Ecto neural progenitor cell (in vitro differentiated cells): ENCODE data around the gene ADAMTSL1.

Source experiments
- DNase-seq: peaks from one replicate; pipeline ENCODE4 v3.0.0-alpha.2; 2018; ENCODE audit warnings: low spot score

The ADAMTSL1 gene

DNA sequence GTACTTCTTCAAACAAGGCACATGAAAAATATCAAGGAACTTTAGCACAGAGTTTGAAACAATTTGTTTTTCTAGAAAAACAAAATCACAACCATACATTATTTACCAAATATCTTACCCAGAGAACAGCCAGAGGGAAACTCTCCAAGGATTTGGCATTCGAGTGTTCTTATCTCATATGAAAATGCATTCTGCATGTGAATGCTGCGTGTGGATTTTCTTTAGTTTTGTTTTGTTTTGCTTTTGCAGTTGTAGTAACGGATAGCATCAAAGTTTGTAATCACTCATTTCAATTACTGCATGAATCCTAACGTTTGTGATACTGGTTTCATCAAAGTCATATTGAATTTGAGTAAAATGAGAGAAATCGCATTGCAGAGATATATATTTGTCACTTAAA, 28.0 kb downstream of the ADAMTSL1 start:
- no peak for DNase-seq

DNA sequence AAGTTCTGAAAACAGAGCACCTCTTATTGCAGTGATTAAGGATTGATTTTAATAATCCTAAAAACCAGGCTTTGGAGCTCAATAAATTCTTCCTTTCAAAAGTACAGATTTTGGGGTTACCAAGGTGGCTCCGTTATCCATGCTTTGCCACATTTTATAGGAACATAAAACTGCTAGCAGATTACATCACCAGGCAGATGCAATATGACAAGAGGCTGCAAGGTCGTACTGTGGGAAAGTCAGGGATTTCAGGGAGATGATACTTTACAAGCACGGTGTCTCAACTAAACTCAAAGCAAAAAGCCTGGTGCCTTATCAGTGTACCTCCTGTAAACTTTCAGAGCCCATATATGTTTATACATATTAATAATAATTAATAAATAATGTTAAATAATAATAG, 28.6 kb downstream of the ADAMTSL1 start:
- no peak for DNase-seq

DNA sequence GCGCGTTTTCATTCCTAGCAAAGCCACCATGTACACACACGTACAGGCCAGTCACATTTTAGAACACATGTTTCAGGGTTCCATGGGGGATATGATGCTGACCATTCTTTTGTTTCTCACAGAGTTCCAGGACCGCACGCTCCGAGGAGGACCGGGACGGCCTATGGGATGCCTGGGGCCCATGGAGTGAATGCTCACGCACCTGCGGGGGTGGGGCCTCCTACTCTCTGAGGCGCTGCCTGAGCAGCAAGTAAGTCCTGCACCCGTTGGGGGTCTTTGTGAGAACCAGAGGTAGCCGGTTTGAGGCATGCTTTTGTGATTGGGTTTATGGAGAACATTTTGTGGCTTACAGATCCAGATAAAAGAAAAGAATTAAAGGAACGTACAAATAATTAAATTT, 30.8 kb downstream of the ADAMTSL1 start:
- peak; percentile 56 for DNase-seq

DNA sequence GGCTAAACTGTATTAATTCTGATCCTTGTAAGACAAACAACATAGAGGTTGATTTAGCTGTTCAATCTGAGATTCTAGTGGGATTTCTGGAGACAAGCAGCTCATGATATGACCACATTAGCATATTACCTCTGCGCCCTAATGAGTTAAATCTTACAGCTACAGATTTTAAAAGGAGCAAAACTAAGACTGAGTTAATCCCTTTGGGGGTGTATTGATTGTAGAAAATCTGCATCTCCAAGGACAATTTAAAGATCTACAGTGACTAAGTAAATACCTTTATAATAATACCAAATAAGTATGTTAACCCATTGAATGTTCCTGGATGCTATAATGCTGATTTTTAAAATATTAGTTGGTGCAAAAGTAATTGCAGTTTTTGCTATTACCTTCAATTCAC, 33.2 kb downstream of the ADAMTSL1 start:
- no peak for DNase-seq

DNA sequence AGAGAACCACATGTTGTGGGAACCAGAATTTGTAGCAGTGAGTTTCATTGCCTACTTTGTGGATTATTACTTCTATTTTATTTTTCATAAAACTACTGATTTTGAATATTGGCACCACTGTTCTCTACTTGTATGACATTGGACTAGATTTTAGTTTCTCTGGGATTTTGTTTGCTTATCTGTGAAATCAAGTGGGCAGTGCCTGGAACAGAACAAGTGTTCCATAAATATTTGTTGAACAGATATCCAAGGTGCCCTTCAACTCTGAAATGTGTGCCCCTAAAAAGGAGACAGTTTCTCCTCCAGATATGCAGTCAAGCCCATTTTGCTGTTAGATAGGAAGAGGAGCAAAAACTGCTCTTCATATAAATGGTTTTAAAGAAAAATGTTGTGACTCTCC, 42.6 kb downstream of the ADAMTSL1 start:
- DNase-seq: no peak

DNA sequence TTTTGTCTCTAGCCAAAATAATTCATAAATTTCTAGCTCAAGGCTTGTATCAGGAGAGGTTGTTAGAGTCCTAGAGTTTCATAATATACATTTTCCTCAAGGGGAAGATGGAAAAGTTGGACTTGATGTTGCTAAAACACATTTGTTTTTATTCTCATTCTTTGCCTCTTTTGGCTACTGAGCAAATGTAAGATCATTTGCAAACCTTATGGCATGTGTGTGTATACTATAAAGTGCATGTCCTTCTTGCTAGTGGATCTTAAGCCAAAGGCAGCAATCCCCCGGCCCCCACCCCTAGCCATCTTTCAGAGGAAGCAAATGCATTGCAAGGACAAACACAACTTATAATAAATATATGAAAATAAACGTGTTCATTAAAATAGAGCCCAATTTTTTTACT, 43.0 kb downstream of the ADAMTSL1 start:
- DNase-seq: no peak

DNA sequence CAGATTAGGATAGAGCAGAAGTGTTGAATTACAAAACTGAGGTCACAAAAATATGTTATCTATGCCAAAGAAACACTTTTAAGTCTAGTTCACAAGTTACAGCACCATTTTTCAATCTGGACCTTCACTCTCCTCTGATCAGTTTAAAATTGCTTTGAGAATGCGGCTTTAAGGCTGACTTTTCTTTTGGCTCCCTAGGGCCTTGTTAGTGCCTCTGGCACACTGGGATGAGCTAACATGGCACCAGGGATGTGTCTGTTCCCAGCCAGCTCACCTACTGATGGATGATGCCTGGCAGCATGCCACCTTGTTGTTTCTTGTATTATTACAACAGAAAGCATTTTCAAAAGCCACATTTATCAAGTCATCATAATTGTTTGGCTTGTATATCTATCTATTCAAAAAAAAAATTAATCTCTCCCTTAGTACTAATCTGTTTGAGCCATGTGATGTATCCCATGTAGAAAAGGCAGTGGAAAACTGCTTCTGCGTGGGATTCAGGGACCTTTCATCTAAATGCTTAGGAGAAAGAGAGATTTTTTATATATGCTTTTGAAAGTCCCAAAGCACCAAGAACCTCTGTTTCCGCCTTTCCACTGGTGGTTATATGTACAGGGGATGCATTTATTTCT, 46.6 kb downstream of the ADAMTSL1 start:
- no peak for DNase-seq

DNA sequence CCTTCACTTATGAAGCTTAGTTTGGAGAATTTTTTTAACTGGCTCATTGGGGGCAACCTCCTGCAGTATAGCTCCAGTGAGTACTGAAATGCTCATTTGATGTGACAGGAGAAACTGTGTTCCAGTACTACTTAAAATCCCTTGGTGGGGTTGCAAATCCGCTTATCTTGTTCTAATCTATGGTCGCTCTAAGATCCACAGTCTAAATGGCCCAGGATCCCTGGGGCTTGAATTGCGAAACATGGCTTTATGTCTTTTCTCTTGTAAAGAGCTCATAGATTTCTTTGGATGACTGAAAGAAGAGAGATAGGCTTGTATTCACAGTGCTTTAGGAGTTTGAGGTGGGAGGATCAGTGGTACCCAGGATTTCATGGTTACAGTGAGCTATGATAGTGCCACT, 52.7 kb downstream of the ADAMTSL1 start:
- DNase-seq: no peak

DNA sequence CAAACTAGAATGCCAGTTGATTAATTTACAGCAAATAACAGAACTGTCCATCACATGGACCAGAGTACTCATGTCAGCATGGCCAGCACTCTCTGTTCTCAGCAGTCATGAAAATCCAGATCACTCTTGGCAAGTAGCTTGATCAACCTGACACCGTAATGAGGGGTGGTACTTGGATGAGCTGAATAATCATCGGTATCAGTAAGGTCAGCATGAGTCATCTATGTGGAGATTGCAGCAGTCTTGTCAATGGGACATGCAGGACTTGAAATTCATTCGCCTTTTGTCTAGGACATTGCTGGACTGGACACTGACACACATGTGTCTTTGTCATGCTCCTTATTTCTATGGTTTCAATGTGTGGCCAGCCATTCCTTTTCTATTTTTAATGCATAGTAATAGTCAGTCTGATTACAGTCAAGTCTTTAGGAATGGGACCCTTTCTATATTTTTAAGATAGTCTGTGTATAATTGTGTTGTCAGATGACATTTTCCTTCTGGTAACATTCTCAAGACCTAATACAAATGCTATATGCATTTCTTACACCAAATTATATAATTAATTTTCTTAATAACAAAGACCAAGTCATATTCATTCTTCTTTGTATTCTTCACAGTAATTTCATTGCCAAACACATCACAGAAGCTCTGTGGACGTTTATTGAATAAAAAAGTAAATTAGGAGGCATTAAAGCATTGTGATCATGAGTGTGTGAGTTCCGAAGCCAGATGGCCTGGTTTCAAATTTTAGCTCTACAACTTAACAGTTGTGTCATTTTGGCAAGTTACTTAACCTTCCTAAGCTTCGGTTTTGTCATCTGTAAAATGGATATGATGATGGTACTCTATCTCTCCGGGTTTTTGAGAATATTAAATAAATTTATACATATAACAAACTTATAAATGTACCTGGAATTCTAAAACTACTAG, 57.4 kb downstream of the ADAMTSL1 start:
- no peak for DNase-seq

DNA sequence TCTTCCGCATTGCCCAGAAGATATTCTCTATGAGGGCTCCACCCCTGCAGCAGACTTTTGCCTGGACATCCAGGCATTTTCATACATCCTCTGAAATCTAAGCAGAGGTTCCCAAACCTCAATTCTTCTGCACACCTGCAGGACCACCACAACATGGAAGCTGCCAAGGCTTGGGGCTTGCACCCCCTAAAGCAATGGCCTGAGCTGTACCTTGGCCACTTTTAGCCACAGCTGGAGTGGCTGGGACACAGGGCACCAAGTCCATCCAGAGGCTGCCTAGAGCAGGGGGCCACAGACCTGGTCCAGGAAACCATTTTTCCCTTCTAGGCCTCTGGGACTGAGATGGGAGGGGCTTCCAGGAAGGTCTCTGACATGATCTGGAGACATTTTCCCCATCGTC, 60.7 kb downstream of the ADAMTSL1 start:
- no peak for DNase-seq

DNA sequence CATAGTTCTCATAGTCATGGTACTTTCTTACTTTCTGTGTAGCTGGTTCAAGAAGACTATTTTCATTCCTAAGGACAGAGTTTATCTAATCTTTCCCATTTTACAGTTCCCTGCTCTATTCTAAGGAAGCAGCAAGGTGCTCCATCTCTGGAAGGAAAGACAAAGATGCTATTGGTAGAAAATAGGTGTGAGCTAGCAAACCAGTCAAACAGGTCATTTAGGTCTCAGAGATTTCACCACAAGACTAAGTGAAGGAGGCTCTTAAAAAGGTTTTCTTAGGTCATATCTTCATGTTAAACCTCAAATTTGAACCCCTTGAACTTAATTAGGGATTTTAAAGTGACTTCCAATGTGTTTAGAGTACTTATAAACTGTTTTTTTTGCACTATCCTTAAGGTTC, 62.6 kb downstream of the ADAMTSL1 start:
- no peak for DNase-seq

DNA sequence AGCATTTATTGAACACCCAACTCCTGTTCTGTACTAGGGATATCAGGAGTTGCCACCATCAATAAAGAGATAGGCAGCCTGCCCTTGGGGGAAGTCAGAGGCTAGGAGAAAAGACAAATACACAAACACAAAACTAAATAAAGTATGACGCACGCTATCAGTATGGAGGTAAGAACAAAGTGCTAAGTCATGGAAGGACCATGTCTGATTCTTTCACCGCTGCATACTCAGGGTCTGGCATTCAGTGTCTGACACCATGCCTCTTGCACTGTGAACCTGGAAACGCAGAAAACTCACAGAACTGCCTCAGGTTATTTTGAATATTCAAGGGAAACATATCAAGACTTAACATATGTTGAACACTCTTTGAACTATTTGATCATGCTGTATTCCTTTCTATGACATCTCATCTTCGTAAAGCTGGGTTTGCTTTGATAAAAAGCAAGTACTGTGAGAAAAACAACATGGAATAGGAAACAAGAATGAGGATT, 65.3 kb downstream of the ADAMTSL1 start:
- DNase-seq: no peak

DNA sequence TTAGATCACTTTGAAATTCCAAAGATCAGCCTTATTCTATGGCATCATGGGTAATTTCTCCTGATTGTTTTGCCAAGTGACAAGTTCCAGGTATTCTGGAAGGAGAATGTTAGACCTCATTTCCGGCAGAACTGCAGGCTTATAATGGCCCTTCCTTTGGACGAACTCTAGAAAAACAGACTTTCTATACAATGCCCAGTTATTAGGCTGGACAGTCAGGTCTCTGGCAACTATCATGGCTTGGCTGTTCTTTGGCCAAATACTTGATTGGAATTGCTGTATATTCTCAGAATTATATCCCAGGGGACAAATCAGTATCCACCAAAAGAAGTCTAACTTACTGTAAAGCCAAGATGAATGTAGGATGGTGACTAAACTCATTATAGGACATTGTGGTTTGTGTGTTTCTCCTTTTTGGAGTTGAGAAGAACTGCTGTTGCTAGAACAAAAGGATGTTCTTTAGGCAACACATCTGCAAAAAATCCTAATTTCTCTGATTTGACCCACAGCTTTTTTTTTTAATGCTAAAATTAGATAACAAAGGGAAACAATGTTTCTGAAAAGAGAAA, 69.0 kb downstream of the ADAMTSL1 start:
- no peak for DNase-seq

DNA sequence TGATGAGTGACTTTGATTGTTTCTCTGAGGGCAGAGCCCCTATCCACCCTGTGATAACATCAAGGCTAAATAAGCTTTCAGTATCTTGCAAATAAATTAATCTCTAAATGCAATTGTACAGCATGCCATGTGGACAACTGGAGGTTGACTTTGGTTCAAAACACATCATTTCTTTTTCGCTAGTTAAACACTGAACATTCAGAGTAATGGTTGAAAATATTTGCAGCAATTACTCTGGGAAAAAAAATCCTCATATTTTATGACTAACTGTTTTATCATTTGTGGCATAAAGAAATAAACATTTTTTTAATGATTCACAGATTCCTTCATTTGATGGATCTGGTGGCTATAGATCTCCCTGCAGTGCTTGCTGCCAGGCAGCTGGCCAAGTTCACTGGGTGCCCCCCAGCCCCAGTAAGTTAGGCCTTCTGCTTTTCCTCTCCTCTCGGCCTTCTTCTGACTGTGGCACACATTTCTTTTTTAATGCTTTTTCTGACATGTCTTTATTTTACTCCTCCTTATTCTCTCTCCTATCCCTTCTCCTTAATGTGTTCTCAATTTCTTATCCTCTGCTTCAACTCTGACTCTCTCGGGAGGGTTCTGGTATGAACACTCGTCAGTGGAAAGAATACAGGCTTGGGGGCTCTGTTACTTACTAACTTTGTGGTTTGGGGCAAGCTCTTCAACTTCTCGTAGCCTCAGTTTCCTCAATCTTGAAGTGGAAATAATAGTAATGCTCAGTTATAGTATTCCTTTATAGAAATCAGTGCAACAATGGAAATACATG, 69.6 kb downstream of the ADAMTSL1 start:
- no peak for DNase-seq

DNA sequence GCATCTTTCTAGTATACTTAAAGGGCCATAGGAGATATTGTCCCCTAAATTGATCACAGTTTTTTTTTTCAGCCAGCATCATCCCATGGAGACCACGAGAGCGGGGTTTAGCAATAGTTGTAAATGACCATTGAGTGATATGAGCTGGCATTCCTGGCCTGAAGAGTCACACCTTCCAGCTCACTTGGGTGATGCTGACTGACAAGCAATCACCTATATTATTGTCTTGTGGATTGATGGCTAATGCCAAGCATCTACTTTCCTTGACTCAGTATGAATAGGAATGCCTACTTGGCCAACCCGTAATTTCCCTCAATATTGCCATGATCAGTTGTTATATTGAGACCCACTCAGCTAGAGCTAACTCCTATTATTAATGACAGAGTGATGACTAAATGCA, 70.5 kb downstream of the ADAMTSL1 start:
- DNase-seq: no peak

DNA sequence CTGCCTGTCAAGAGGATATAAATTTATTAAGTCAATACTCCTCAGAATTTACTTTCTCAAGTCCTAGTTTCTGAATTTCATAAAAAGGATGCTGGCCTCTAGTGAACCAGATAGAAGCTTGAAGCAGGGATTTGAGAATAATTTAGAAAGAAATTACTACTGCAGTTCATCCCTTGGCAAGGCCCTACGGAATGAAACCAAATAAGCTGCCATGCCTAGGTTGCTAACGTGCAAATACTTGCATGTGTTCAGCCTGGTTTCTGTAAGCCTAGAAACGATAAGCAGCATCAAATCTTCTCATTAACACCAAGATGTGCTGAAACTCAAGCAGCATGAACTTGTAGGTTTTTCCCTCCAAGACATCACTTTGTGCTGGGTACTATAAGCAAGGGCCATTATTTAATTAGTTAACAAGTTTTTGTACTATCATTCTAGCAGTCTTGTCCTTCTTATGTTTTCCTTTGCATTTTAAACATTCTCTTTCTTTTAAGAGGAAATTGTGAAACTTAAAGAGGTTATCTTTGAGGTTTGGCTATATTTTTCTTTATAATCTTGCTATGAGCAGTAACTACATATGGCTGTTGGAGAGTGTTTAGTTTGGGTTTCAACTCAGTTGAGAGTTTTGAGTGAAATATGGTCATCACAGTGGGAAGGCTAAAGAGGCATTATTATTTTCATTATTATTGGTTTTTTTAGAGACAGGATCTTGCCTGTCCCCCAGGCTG, 71.8 kb downstream of the ADAMTSL1 start:
- DNase-seq: no peak

DNA sequence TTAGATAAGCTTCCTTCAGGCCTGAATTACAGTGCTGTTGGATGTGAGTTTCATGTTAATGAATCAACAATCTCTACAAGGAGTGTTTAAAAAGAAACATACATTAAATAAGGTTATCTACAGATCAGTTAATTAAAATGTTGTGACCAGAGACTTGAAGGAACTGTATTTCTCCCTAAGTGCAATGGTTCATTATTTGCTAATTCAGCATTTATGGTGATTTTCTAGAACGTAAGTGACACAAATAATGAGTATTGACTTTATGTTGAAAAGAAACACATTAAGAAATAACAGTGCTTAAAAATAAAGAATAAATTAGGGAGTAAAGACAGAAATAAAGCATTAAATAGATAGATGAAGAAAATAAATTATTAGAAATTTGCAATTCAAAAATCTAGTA, 74.5 kb downstream of the ADAMTSL1 start:
- no peak for DNase-seq

DNA sequence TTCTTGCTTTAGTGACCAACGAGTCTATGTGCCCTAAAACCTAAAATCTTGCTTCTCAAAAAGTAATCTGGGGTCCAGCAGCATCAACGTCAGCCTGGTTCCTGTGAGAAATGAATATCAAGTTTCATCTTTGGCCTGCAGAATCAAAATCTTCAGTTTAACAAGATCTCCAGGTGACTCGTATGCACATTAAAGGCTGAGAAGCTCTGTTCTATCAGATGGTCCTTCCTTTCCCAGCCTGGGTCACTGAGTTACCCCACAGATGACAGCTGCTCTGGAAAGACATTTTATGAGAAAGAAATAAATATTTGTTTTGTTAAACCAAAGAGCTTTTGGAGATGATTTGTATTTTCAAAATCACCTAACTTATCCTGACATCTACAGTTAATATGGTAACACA, 75.8 kb downstream of the ADAMTSL1 start:
- no peak for DNase-seq

DNA sequence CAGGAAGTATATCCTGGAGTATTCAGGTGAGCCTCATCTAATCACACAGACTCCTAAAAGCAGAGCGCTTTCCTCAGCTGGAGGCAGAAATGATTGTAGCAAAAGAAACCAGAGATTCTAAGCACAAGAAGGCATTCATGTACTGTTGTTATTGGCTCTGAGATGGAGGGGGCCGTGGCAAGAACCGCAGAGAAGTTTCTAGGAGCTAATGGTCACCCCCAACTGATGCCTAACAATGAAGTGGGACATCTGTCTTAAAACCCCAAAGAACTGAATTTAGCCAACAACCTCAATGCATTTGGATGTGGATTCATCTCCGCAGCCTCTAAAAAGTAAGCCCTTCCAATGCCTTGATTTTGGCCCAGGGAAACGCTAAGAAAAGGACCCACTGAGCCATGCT, 76.3 kb downstream of the ADAMTSL1 start:
- DNase-seq: no peak

DNA sequence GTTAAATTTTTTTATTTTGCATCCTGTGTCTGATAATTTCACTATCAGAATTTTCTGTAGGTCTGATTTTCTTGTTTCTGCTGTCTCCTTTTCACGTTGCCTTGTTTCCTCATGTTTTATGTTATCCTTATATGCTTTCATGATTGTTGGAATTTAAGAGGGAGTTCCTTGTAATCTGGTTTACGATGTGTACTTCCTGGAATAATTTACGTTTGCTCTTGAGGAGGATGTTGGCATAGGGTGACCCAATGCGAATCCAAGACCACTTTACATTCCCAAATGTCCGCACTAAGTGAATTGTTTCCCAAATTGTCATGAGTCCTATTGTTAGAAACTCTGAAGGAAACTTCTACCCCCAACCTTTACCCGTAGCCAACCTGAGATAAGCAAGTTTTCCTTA, 80.3 kb downstream of the ADAMTSL1 start:
- DNase-seq: no peak

DNA sequence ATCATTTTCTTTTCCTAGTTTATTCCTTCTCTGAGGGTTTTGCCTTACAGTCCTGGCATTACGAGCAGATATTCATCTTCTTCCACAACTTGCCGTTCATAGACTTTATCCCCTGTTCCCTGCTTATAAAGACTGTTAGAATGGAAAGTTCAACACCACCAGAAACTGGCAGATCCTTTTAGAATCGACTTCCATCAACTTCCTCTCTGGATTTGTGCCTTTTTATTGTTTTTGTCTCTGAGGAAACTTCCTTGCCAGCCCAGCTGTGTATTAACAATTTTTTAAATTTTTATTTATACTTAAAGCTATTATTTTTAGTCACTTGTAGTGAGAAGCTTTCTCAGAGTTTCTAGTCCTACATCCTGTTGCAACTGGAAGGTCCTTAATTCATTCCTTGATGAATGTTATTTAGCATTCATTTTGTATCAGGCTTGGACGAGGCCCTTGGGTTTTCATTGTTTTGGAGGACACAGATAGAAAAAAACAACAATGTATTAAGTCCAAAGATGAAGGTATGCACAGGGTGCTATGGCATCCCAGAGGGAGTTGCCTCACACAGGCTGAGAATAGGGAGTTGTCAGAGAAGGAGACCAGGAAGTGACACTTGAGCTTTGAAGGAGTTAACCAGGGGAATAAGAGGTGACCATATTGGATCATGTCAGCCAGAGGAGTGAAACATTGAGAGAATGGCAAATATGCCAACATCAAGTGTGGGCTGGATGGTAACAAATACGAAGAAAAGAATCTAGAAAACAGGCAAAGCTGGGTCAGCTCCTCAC, 81.3 kb downstream of the ADAMTSL1 start:
- no peak for DNase-seq
